SW480 (cell line): ENCODE measurements around the gene TANGO6.
"Not testable (repeated sequence)": the region's sequence is repeated elsewhere in the genome, so short reads cannot be mapped to it uniquely, and the experiment has no call there.

Source experiments
- DNase-seq: peaks from one replicate; pipeline ENCODE4 v3.0.0-alpha.2; 2016; ENCODE audit warnings: low spot score

The TANGO6 gene

DNA sequence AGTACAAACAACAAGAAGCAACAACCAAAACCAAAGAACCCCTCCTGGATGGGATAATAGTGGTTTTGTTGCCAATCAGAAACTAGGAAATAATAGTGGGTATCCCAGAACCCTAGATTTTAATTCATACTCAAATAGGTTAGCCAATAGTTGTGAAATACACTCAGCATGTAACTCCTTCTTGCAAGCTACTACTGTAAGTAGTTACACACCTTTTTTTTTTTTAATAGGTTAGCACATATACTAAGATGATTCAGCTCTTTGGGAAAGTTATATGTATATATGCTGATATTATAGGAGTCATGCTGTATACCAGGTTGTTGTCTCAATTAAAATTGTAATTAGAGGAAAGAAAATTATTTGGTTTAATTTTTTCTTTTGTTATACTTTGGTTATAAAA, 169.6 kb downstream of the TANGO6 start:
- DNase-seq: no peak

DNA sequence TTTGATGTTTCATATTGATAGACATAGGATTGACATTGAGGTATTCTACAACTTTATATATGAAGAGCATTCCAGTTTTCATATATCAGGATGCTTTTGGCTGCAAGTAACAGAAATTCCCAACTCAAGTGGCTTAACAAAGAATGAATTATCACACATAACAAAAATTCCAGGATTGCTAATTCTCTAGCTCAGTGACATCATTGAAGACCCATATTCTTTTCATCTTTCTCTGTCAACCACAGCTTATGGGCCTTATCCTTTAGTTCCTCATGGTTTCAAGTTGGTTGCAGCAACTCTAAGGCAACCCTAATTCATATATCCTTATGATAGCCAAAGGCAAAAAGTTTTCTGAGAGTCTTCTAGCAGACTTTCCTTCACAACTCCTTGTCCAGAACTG, 170.7 kb downstream of the TANGO6 start:
- no peak for DNase-seq

DNA sequence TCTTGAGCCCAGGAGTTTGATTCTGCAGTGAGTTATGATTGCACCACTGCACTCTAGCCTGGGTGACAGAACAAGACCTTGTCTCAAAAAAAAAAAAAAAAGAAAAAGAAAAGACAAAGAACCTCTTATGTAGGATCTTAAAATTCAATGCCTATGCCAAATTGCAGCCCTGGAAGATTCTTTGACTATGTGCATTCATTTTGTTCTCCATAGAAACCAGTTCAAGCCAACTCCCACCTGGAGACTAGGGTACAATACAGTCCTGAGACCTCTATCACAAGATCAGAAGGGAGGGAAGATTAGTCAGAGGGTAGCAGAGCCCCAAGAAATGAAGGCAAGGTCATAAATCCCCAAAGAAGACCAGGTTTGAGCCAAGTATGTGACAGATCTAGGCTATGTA, 171.5 kb downstream of the TANGO6 start:
- no peak for DNase-seq

DNA sequence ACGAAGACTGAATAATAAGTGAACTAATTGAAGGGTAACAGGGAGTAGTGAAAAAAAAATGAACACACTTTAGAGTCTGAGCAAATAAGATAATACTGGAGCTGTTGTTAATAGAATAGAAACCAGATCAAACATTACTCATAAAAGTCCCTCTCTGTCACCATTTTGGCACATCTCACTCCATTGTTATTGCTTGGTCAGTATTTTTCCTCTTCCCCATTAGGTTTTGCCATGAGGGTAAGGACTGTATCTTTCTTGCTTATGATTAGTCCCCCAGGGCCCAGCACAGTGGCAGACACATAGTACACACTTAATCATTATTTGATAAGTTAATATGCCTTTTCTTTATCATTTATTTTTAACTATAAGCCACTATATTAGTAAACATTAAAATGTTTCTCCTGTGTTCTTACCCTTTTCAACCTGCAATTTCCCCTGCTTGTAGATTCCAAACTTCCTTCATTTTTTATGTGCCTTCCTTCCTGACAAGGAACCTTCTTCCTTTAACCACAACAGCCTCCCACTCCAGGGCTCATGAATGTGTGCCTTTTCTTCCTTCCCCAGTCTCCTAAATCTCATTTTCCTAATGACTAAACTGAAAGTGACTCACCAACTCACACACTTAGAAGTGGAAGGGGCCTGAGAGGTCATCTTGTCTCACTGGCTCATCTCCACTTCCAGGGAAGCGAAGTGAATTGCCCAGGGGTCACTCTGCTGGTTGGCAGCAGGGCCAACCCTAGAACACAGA, 173.9 kb downstream of the TANGO6 start:
- DNase-seq: peak; percentile 16

DNA sequence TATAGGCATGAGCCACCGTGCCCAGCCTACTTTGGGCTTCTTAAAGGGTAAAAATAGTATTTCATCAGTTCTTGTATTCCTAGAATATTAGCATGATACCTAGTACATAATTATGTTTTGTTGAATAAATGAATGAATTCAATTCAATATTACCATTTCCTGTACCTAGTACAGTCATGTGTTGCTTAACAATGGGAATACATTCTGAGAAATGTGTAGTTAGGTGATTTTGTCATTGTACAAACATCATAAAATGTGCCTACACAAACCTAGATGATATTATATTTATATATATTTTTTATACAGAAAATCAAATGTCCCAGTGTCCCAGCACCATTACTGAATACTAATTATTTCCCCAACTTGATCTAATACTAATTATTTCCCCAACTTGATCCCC, 176.5 kb downstream of the TANGO6 start:
- DNase-seq: no peak

DNA sequence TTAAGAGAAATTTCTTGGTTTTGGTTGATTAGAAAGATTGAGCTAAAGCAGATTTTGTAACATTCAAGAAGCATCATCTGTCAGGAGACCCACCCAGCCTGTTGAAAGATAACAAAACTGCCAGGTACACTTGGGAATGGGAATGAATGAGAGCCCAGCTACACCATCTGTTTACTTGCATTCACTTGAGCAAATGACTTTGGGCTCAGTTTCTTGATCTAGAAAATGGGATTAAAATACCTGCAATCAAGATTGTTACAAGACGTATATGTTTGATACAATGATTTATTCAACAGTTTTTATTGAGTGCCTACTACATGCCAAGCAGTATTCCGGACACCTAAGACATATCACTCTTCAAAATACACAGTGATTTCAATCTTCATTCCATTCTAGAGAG, 185.8 kb downstream of the TANGO6 start:
- DNase-seq: no peak

DNA sequence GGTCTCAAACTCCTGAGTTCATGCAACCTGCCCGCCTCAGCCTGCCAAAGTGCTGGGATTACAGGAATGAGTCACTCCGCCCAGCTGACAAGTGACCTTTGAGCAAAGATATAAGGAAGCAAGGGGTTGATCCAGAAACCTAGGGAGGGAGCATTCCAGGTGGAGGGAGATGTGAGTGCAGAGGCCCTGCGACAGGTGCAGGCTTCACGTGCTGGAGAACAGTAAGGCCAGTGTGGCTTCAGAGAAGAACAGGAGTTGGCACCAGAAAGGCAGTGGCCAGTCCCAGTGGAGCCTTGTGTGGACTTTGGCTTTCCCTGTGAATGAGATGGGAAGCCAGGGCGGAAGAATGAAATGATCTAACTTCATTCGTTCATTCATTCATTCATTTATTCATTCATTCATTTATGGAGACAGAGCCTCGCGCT, 188.6 kb downstream of the TANGO6 start:
- peak; percentile 77 for DNase-seq

DNA sequence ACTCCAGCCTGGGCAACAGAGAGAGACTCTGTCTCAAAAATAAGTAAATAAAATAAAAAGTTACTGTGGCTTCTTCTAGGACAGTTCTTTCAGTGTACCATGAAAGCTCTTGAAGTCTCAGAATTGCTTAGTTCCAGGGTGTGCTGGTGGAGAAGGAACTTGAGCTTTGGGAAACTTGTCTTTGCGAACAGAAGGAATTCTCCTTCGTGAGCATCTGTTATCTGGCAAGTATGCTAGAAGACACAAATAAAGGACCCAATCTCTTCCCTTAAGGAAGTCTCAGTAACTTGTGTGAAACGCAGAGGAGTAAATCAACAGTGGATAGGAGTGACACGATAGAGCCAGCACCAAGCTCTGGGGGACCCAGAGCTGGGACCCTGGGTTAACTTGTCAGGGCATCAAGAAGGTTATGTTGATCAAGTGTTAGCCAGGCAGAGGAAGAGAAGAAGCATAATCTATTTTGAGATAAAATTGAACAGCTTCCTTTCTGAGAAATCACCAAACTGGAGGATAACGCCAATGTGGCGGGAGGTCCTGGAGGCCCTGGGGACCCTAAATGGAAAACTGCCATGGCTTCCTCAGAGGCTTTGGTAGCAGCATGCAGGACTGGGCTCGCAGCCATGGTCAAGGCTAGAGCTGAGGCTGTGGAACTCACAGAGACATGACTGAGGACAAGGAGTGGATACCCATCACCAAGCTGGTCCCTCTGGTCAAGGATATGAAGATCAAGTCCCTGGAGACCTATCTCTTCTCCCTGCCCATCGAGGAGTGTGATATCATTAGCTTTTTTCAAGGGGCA, 190.0 kb downstream of the TANGO6 start:
- no peak for DNase-seq

DNA sequence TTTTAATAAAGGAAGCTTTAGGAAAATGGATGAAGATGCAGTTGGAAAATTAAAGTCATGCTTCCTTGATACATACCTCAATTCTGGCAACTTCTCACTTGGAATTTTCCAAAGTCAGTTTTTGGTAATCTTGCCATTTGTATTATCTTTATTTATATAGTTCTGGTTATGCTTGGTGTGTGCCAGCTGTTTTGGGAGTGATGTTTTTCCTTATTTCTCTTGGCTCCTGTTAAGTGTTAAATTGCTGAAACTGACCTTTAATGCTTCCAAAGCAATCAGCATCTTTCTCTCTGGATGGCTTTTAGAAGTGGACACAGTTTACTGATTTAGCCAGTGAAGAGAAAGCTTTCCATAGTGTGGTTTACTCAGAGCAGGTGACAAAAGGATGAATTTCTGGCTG, 192.0 kb downstream of the TANGO6 start:
- DNase-seq: no peak

DNA sequence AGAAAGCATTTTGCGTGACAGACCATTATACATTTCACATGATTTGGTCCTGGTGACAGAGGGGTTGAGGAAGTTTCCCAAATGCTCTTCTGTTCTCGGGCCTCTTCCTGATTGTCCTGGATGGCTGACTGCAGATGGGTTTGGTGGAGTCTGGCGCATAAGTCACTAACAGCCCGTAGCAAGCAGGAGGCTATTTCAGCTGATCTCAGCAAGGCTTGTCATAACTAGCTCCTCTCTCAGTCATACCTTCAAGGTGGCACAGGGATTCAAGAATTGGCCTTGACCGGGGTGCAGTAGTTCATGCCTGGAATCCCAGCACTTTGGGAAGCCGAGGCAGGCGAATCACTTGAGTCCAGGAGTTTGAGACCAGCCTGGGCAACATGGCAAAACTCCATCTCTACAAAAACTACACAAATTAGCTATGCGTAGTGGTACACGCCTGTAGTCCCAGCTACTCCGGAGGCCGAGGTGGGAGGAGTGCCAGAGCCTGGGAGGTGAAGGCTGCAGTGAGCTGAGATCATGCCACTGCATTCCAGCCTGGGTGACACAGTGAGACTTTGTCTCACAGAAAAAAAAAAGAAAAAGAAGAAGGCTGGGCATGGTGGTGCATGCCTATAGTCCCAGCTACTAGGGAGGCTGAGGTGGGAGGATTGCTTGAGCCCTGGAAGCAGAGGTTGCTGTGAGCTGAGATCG, 193.2 kb downstream of the TANGO6 start:
- DNase-seq: no peak

DNA sequence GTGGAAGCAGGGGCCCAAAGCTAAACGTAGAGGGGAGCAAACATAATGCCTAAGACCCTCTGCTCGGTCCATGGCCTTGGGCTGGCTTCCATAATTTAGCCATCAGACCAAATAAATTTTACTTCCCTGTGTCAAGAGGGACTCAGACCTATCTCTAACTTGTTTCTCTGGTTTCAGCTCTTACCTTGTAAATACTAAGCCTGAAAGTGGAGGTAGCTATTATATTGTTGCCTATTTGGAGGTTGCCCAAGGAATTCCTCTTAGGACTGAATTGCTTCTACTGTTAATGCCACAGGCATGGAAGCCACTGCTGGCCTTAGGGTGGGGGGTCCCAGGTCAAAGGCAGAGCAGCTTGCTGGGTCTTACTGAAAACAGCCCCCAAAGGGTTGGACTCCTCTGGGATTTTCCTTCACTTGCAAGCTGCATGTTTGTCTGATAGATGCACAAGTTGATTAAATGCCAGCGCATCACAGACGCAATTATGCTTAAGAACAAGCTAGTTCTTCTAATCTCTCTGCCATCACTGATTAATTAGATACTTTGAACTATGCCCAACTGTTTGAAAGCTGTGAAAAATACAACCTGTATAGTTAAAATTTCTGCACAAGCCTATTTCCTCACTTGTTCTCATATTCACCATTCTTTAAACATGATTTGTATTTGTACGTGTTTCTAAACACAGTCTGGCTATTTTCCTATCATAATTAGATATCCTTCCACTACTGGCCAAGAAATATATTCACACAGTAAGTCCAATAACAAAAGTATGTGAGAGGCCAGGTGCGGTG, 194.2 kb downstream of the TANGO6 start:
- DNase-seq: no peak

DNA sequence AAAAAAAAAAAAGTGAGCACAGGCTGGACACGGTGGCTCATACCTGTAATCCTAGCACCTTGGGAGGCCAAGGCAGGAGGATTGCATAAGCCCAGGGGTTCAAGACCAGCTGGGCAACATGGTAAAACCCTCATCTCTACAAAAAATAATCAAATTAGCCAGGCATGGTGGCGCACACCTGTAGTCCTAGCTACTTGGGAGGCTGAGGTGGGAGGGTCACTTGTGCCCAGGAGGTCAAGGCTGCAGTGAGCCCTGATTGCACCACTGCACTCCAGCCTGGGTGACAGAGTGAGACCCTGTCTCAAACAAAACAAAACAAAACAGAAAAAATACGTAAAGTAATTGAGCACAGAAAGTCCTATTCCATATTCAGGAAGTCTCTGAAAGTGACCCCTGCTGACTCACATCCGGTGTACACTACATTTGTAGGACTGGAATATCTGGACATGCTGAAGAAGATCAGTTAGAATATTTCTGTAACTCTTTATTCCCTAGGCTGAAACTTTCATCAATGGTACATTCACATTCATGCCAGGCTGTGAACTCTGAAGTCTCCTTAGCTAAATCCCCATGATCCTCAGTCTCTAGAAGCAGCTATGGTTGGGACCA, 196.1 kb downstream of the TANGO6 start:
- no peak for DNase-seq

DNA sequence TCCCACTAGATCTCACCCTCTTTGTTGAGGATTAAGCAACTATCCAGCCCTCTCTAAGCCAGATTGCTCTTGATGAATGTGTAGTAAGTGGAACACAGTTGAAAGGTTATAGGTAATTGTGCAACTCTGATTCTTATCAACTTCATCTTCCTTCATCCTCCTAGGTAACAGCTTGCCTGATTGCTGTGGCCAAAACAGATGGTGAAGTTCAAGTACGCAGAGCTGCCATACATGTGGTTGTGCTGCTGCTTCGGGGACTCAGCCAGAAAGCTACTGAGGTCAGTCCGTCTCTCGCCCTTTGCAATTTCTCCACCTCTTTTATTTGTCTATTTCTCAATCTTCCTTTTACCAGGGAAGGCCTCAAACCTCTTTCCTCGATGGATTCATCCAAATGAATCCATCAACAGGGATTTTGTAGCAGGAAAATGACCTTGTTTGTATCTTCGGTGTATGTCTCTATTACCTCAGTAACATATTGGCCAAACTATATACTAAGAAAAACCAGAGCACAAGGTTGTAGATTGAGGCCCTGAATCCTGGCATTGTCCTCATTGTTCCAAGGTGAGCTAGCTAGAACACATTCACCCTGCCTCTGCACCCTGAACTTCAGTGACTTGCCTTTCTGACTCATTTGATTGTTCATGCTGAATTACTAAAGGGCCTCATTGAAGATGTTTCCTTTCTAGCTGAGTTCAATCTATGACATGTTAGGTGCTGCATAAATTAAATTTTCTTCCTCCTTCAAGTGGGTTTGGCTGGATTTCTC, 197.0 kb downstream of the TANGO6 start:
- no peak for DNase-seq

DNA sequence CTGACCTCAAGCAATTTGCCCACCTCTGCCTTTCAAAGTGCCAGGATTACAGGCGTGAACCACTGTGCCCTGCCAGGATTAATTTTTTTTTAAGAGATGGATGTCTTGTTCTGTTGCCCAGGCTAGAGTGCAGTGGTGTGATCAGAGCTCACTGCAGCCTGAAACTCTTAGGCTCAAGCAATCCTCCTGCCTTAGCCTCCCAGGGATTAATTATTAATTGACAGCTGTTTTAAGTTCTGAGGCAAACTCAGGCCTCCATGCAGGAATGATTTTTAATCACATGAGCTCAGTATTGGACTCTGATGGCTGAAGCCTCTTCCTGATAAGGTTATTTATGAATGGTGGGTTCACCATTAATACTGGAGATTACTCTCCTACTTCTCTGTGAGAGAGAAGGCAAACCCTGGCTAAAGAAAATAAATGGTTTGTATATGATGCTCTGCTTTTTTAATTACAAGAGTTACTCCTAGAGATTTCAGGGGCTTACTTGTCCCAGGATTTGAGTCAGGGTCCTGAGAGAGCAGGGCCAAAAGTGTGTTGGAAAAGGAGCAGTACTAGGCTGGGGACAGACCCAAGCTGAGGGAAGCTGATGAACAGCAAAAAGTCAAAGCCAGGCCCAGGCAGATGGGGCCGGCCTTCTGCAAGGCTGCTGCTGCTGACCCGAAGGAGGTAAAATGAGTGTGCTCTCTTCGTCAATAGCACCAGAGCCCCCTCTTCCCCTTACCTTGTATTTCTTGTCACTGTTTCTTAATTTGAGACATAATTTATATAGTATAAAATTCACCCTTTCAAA, 205.2 kb downstream of the TANGO6 start:
- no peak for DNase-seq

DNA sequence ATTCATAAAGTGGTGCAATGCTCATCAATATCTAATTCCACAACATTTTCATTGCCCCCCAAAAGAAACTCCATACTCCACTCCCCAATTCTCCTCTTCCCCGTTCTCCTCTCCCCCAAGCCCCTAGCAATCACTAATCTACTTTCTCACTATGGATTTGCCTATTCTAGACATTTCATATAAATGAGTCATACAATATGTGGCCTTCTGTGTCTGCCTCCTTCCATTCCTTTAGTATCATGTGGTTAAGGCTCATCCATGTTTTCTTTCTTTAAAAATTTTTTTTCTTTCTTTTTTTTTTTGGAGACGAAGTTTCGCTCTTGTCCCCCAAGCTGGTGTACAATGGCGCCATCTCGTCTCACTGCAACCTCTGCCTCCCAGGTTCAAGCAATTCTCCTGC, 205.8 kb downstream of the TANGO6 start:
- DNase-seq: no peak

DNA sequence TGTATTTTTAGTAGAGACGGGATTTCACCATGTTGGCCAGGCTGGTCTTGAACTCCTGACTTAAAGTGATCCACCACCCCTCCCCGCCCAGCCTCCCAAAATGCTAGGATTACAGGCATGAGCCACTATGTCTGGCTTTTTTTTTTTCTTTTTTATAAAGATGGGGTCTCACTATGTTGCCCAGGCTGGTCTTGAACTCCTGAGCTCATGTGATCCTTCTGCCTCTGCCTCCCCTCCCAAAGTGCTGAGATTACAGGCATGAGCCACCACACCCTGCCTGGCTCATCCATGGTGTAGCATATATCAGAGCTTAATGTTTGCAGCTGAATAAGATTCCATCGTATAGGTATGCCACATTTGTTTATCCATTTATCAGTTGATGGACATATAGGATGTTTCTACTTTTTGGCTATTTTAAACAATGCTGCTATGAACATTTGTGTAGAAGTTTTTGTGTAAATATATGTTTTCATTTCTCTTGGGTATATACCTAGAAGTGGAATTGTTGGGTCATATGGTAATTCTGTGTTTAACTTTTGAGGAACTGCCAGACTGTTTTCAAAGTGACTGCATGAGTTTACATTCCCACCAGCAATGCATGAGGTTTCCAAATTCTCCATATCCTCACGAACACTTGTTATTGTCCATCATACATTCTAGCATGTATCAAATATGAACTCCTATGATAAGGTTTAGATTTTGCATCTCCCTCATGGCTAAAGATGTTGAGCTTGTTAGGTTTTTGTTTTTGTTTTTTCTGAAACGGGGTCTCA, 206.5 kb downstream of the TANGO6 start:
- no peak for DNase-seq

DNA sequence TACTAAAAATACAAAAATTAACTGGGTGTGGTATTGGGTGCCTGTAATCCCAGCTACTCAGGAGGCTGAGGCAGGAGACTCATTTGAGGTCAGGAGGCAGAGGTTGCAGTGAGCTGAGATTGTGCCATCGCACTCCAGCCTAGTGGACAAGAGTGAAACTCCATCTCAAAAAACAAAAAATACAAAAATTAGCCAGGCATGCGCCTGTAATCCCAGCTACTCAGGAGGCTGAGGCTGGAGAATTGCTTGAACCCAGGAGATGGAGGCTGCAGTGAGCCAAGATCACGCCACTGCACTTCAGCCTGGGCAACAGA, 208.1 kb downstream of the TANGO6 start:
- DNase-seq: not testable (repeated sequence)

DNA sequence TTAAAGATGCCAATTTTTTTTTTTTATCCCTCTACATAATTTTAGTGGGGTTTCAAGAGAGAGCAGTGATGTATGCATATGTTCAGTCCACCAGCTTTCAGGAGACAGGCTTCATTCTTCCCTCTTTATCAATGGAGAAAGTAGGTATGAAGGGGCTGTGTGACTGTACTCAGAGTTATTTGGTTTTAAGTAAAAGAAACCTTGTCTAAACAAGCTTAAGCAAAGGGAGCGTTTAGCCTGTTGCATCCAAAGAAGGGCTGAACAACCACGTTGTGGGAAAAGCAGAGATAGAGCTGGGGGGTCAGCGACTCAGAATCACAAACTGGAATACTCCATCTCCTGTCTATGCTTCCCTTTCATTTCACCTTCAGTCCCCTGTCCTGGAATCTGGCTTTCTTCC, 211.7 kb downstream of the TANGO6 start:
- no peak for DNase-seq

DNA sequence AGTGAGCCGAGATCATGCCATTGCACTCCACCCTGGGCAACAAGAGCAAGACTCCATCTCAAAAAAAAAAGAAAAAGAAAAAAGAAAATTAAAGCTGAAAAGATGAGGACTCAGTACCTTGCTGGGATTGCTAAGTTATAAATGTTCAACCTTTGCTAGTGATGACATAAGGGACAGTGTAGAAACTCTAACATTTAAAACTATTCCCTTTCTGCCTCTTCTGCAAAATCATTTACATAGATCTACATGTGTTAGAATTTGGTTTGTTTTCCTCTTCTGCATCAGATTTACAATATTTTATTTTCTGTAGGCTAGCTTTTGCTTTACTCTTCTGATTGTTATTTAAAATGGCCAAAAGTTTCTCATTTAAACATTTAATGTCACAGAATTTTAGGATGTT, 212.6 kb downstream of the TANGO6 start:
- no peak for DNase-seq

DNA sequence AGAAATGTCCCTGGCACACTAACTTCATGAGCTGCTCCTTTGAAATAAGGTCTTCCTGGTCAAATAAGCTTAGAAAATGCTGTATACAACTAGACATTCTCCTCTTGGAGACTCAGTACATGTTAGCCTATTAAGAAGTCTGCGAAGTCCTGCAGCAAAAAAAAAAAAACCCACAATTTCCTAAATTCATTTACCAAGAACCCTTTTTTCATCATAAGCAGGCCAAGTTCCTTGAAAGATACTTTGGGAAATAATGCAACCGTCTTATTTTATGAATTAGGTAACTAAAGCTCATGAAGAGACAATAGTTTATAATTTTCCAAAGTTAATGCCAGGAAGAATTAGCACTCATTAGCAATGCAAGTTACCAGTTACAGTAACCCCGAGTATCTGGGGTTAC, 213.1 kb downstream of the TANGO6 start:
- no peak for DNase-seq
